COR-L47 (cell line): ENCODE data around the gene MEG3.

Experiments used
- DNase-seq: peaks from one replicate; lab custom pipeline; 2025; lab: John Stamatoyannopoulos, UW

Gene MEG3

GRCh38 chr14:100864960-100865681, 39.2 kb downstream of the MEG3 start:
- DNase-seq, result no peak

- no peak for DNase-seq
Observed at GRCh38 chr14:100865682-100866591, 40.0 kb downstream of the MEG3 start.

GRCh38 chr14:100866666-100867630, 41.0 kb downstream of the MEG3 start:
- no peak for DNase-seq

- no peak for DNase-seq
Observed at GRCh38 chr14:100867631-100868315, 41.9 kb downstream of the MEG3 start.

- no peak for DNase-seq
Observed at GRCh38 chr14:100868621-100869370, 42.9 kb downstream of the MEG3 start.

GRCh38 chr14:100871234-100872186, 45.6 kb downstream of the MEG3 start:
- DNase-seq, result no peak

- DNase-seq, result no peak
Observed at GRCh38 chr14:100872259-100873095, 46.6 kb downstream of the MEG3 start.

GRCh38 chr14:100873096-100873482, 47.2 kb downstream of the MEG3 start:
- DNase-seq, result no peak

- no peak for DNase-seq
Observed at GRCh38 chr14:100874051-100874410, 48.1 kb downstream of the MEG3 start.

- DNase-seq, result no peak
Observed at GRCh38 chr14:100874411-100875091, 48.6 kb downstream of the MEG3 start.

GRCh38 chr14:100875126-100875525, 49.2 kb downstream of the MEG3 start:
- DNase-seq, result no peak

GRCh38 chr14:100875861-100876590, 50.1 kb downstream of the MEG3 start:
- no peak for DNase-seq

GRCh38 chr14:100878271-100879146, 52.6 kb downstream of the MEG3 start:
- no peak for DNase-seq

GRCh38 chr14:100879194-100879593, 53.3 kb downstream of the MEG3 start:
- no peak for DNase-seq

- DNase-seq, result no peak
Observed at GRCh38 chr14:100879782-100880181, 53.9 kb downstream of the MEG3 start.
